ENCODE measurements around the gene OXSR1.
"Not testable (repeated sequence)": the region's sequence is repeated elsewhere in the genome, so short reads cannot be mapped to it uniquely, and the experiment has no call there.

The OXSR1 gene

DNA sequence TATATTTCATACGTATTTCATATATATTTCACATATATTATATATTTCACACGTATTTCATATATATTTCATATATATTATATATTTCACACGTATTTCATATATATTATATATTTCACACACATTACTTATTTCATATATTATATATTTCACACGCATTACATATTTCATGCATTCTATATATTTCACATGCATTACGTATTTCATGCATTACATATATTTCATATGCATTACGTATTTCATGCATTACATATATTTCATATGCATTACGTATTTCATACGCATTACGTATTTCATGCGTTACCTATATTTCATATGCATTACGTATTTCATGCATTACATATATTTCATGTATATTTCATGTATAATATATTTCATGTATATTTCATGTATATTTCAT is 4.6 kb upstream of the OXSR1 start:
- not testable (repeated sequence) for H3K4me3 ChIP-seq, H3K27ac ChIP-seq

DNA sequence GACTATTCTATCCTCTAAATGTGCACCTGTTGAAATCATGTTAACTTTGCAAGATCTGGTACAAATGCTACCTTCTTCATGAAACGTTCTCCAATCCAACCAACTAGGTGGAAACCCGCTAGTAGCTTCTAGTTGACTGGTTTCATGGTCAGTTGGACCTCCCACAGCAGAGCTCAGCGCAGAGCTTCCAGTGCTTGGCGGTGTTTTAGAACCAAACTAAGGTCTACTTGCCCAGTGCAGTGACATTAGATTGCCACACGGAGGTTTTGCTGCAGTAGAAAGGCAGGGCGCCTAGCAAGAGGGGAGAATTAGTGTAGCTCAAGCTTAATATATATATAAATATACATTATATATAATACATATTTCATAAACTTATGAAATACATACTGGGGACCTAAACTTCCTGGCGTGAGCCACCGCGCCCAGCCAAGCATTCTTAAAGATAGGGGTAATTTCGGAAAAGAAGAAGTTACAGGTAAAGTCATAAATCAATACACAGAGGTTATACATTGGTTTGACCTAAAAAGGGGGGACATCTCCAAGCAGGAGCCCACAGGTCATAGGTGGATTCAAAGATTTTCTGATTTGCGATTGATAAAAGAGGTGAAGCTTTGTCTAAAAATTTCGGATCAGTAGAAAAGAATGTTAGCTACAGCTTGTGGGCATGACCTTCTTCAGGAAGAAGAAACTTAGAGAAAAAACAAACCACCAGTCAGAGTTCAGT is 2.1 kb upstream of the OXSR1 start:
- Histone ChIP-seq H3K4me3 (no peak overlapping the region), H3K27ac (peak overlapping the region in 7 of 21 experiments; percentile 95 to 100 (median 97))

DNA sequence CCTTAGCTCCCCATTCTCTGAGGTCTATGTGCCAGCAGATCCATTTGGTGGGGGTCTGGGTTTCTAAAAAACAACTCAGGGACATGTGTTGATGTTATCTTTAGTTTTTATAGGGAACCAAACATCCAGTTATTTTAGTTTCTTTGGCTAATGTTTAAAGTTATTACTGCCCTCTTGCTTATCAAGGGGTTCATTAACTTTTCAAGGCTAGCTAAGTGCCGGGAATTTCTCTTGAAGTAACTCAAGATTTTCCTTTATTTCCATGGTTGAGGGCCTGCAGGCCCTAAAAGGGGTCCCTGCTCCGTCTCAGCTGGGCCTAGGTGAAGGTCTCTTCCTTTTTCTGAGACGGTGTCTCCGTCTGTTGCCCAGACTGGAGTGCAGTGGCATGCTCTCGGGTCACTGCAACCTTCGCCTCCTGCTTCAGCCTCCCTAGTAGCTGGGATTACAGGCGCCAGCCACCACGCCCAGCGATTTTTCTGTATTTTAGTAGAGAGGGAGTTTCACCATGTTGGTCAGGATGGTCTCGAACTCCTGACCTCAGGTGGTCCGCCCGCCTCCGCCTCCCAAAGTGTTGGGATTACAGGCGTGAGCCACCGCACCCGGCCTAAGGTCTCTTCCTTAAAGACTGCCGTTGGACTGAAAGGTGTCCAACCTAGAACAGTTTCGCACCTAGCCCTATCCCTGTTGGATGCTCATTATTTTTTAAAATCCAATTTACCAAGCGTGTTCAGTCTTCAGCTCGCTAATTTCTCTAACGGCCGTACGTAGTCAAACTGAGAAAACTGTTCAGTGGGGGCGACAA is 1.3 kb upstream of the OXSR1 start:
- H3K27ac ChIP-seq = peak overlapping the region; percentile 35 to 100 (median 97)
- peak overlapping the region; percentile 54 to 94 (median 81) for H3K4me3 ChIP-seq

DNA sequence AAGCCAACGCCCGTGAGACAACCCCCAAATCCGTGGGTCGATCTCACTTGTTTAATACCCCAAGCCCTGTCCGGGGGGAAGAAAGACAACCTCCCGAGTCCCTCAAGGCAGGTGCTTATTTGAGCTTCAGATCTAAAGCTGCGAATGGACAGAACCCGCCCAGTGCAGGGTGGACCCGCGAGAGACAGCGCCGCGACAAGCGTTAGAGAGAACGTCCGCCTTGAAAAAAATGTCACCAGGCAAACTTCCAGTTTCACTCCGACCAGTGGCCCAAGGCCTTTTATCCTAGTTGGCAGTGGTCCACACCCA is 740 bp upstream of the OXSR1 start:
- peak overlapping the region; percentile 35 to 100 (median 97) for H3K27ac ChIP-seq
- H3K4me3 ChIP-seq = peak overlapping the region; percentile 54 to 94 (median 81)

DNA sequence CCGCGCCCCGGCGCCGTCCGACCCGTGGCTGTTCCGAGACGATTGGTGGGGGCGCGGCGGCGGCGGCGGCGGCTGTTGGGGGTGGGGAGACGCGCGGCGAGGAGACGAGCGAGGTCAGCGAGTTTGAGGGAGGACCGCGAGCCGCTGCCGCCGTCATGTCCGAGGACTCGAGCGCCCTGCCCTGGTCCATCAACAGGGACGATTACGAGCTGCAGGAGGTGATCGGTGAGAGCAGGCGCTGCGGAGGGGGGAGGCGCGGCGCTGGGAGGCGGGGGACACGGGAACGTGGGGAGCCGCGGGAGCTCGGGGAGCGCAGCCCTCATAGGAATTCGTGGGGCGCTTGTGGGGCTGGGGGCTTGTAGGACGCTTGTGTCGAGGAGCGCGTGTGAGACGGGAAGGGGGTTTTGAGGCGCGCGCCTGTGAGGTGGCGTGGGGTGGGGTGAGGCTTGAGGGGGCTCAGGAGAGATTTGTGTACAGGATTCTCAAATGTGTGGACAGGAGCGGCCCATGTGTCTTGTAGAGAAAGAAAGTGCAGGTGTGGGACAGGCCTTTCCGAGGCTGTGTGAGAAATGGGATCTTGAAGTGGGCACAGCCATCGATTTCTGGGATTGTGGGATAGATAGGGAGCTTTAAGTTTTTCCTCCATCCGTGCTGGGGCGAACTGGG is 518 bp downstream of the OXSR1 start:
- H3K27ac ChIP-seq = peak overlapping the region; percentile 78 to 100 (median 97)
- peak overlapping the region; percentile 54 to 94 (median 81) for H3K4me3 ChIP-seq

DNA sequence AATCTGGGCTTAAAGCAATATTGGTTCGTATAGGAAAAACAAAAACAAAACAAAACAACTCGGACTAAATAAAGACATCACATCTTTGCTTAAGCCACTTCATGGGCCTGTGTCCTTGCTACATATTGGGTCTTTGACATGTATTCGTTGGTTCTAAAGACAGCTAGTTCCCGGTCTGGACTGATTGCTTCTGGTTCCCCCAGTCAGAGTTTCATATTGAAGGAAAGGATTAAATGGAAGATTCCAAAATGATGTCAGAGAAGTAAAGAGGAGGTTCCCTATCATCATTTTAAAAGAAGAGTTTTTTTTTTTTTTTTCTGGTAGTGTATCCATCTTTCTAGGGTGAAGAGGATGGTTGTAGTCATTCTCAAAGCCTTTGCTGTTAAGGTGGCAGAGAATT is 2.3 kb downstream of the OXSR1 start:
- Histone ChIP-seq H3K4me3 (no peak overlapping the region), H3K27ac (peak overlapping the region in 4 of 21 experiments; percentile 23 to 60 (median 32))

DNA sequence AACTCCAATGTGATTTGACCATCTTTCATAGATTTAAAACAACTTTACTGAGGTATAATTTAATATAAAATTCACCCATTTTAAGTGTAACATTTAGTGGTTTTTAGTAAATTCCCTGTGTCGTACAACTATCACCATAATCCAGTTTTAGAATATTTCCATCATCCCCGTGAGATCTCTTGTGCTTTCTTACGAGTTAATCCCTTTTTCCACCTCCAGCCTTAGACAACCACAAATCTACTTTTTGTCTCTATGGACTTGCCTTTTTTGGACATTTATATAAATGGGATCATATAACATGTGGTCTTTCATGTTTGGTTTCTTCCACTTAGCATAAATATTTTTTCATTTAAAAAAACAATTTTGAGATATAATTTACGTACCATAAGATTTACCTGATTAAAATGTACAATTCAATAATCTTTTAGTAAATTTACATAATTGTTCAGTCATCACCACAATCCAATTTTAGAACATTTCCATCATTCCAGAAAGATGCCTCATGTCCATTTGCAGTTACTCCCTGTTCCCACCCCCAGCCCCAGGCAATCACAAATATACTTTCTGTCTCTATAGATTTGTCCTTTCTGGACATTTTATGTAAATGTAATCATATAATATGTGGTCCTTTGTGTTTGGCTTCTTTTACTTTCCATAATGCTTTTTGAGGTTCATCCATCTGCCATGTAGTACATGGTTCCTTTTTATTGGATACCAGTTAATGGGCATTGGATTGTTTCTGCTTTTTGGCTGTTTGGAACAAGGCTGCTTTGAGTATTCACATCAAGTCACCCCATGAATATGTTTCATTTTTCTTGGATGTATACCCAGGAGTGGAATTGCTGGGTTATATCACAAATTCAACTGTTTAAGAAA is 3.1 kb downstream of the OXSR1 start:
- Histone ChIP-seq H3K27ac (peak overlapping the region in 4 of 21 experiments; percentile 6 to 60 (median 32)), H3K4me3 (no peak overlapping the region)

DNA sequence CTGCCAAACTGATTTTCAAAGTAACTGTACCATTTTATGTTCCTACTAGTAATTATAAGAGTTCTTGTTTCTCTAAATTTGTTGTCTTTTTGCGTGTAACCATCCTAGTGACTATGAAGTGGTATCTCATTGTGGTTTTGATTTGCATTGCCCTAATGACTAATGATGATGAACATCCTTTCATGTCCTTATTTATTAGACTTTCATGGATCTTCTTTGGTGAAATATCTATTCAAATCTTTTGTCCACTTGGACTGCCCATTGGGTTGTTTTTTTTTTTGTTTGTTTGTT is 3.6 kb downstream of the OXSR1 start:
- Histone ChIP-seq H3K27ac (peak overlapping the region in 3 of 21 experiments; percentile 6 to 60 (median 13)), H3K4me3 (no peak overlapping the region)

DNA sequence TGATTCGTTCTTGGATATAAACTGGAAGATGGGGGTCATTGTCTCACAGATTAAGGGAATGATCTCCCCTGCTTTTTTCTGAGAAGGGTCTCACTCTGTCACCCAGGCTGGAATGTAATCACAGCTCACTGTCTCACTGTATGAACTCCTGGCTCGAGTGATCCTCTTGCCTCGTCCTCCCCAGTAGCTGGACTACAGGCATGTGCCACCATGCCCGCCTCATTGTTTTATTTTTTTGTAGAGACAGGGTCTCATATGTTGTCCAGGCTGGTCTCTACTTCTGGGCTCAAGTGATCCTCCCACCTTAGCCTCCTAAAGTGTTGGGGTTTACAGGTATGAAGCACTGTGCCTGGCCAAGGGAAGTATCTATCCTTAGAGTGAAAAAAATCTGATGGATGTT is 5.4 kb downstream of the OXSR1 start:
- H3K4me3 ChIP-seq = no peak overlapping the region
- H3K27ac ChIP-seq = no peak overlapping the region

DNA sequence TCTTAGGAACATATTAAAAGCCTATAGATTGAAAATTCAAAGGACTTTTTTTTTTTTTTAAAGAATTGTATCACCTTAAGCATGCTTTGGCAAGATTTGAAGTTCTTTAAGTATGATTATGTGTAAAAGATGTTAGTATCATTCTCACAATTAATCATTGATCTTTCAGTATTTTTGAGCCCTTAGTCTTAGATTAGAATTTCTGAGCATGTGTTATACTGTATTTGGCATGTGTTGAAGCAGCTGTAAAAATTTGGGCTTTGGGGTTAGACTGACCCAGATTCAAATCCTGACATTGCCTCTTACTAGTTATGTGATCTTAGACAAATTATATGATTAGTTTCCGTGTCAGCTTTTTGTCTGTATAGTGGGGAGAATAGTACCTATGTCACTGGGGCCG is 6.3 kb downstream of the OXSR1 start:
- Histone ChIP-seq H3K27ac (no peak overlapping the region), H3K4me3 (no peak overlapping the region)

DNA sequence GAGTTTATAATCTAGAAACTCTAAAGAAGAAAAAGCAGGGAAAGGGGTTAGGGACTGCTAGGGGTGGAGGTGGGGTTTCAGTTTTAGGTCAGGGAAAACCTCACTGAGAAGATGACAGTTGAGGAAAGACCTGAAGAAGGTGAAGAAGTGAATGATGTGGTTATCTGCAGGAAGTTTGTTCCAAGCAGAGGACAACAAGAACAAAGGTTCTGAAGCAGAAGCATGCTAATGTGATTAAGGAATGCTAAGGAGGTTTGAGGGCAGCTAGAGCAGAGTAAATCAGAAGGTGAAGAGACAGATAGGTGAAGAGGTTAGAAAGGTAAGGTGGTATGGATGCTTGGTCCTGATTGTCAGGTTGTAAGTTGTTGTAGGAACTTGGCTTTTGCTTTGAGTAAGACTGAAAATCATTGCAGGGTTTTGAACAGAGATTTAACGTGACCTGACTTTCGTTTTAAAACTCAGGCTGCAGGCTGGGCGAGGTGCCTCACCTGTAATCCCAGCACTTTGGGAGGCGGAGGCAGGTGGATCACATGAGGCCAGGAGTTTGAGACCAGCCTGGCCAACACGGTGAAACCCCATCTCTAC is 8.6 kb downstream of the OXSR1 start:
- peak overlapping the region in 3 of 21 experiments; percentile 2 to 12 (median 3) for H3K27ac ChIP-seq
- no peak overlapping the region for H3K4me3 ChIP-seq

DNA sequence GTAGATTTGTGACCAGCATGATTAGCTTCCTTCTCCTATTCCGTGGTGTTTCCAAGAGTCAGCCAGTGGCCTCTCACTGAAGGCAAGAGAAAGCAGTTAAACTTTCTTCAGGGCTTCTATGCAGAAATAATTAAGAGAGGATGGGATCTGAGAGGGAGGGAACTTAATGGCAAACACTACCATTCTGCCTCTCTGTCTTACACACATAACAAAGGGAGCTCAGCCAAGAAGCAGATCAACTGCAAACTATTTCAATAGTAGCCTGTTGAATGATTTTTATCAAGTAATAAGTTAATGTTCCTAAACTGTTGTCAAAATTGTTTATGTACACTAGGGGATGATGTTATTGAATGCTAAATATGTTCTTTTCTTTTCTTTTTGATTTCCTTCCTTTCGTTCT is 11.8 kb downstream of the OXSR1 start:
- no peak overlapping the region for H3K4me3 ChIP-seq
- H3K27ac ChIP-seq = no peak overlapping the region

DNA sequence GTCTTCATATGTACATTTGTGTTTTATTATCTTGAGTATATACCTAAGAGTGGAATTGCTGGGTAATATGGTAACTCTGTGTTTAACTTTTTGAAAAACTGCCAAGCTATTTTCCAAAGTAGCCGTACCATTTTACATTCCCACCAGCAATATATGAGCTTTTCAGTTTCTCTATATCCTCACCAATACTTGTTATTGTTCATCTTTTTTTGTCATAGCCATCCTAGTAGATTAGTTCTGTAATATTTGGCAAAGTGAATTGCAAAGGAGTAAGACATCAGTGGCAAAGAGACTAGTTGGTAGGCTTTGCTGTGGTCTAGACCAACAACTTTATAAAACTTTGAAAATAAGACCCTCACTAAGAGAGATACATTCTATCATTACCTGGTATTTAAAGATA is 21.4 kb downstream of the OXSR1 start:
- Histone ChIP-seq H3K27ac (no peak overlapping the region), H3K4me3 (no peak overlapping the region)

DNA sequence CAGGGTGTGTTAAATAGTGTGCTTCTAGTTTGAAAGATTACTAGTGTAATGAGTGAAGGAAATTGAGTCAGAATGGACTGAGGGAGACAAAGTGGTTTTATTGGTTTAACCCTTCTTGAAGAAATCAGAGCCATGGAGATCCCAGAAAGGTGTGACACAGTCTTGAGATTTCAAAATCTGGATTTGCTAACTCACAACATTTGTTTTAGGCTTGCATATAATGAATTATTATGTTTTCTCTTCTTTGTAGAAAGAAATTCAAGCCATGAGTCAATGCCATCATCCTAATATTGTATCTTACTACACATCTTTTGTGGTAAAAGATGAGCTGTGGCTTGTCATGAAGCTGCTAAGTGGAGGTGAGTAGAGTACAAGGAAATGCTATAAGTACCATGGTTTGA is 25.1 kb downstream of the OXSR1 start:
- no peak overlapping the region for H3K4me3 ChIP-seq

DNA sequence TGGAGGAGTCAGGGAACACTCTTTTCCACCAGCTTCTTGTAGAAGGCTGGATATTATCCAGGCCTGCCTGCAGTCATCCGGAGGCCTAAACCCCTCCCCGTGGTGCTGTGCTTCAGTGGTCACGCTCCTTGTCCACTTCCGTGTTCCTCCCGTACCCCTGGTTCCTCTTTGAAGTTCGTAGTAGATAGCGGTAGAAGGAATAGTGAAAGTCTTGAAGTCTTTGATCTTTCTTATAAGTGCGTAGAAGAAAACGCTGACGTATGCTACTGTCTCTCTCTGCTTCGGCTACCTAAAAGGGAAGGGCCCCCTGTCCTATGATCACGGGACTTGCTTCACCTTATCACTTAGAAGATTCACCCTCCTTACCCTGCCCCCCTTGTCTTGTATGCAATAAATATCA is 37.6 kb downstream of the OXSR1 start:
- H3K4me3 ChIP-seq, H3K27ac ChIP-seq: not testable (repeated sequence)

More for the DNA sequence above, 25.1 kb downstream of the OXSR1 start:
- H3K27ac ChIP-seq = no peak overlapping the region

DNA sequence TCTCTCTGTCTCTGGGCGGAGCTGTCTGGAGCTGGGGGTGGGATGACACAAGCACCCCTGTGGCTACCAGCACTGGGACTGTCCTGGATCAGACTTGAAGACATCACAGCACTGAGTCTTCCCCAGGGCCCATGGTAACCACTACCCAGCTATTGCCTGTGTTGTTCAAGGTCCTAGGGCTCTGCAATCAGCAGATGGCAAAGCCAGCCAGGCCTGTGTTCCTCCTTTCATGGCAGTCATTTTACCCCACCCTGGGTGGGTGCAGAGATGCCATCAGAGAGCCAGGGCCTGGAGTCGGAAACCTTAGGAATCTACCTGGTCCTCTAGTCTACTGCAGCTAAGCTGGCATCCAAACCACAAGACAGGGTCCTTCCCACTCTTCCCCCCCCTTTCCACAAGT is 38.4 kb downstream of the OXSR1 start:
- Histone ChIP-seq H3K27ac (no peak overlapping the region), H3K4me3 (no peak overlapping the region)

DNA sequence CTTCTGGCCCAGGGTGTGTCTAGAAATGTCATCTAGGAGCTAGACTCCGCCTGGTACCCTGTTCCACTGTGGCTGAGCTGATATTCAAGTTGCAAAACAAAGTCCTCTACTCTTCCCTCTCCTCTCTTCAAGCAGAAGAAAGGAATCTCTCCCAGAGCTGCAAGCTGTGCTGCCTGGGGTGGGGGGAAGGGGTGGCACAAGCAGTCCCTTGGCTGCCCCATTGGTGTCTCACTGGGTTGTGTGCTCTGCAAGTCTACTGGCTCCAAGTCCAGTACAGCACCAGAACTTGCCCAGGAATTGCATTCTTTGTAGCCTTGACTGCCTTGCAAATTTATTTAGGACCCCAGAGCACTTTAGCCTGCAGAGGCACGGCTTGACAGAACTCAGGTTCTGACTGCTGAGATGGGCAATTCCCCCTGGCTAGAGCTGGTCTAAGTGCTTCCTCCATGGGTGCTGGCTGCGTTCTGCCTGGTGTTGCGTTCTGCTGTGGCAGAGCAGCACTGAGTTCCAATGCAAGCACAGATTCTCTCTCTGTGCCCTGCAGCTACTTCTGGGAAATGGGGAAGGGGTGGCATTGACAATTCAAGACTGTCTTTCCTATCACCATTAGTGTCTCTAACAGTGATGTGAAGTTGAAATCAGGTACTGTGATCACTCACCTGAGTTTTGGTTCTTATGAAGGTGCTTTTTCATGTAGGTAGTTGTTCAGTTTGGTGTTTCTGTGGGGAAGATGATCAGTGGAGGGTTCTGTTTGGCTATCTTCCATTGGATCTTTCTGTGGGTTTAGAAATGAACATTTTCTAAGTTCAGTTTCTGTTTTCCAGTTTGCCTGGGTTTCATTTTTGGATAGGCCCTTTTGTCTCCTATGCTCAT is 39.5 kb downstream of the OXSR1 start:
- Histone ChIP-seq H3K27ac (peak overlapping the region in 1 of 21 experiments; percentile 13), H3K4me3 (no peak overlapping the region)

DNA sequence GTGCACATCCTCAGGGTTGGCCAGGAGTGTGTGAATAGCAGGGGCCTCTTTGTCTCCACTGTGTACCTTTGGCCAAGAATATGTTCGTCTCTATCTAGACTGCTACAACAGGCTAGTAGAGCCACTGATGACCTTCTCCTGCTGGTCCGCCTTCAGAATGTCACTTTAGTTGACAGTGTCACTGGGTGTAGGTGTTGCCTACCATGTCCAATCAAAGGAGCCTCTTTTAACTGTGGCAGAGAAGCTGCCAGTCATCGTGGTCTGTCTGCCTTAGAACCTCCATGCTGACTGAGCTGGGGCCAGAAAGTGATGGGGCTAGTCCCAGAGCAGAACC is 40.1 kb downstream of the OXSR1 start:
- no peak overlapping the region for H3K27ac ChIP-seq
- no peak overlapping the region for H3K4me3 ChIP-seq

Measured in skin epidermis (tissue), 12 donors.